Omental fat pad (tissue), 4 donors: ENCODE data around the gene SLCO3A1. TPM values are rescaled to one million over a fixed set of nuclear protein-coding genes. Genes with fewer than 3 reads are reported as not detected.

ENCODE experiments used
- ATAC-seq: fragments of 150-250 bp; one replicate; pipeline ENCODE4 v1.9.1; 2016; ENCODE audit warnings: mild to moderate bottlenecking, moderate library complexity; ENCODE audit not compliant: low FRiP score
- DNase-seq: peaks from one replicate; pipeline ENCODE4 v3.0.0-alpha.2; 2019; ENCODE audit warnings: low spot score
- CTCF ChIP-seq, 3 donors: fragments of 450-650 bp; IDR thresholded peaks; one replicate each; pipeline ENCODE4 v1.5.1; 2016 to 2017; ENCODE audit warnings: antibody characterized with exemption in 3 of 3, mild to moderate bottlenecking in 3 of 3, moderate library complexity in 2 of 3
- total RNA-seq, 4 donors: library from RNA; depleted of rRNA; stranded (reverse); fragments of >200 nt; gene quantifications; one replicate each; pipeline ENCODE4 v1.1.0, GENCODE V29; 2016

SLCO3A1 gene
- total RNA-seq, 4 donors from 2014 or later: 12.3 to 21.8 (median 14.8) TPM

GRCh38 chr15:92002666-92003065, 149.2 kb downstream of the SLCO3A1 start:
- no peak for DNase-seq
- ATAC-seq: no peak
- no peak for TF ChIP-seq CTCF (IDR thresholded peaks at IDR 0.05)

GRCh38 chr15:92003515-92004067, 150.1 kb downstream of the SLCO3A1 start:
- DNase-seq (no peak), ATAC-seq (no peak)
- no peak for TF ChIP-seq CTCF (IDR thresholded peaks at IDR 0.05)

- no peak for TF ChIP-seq CTCF (IDR thresholded peaks at IDR 0.05)
- ATAC-seq (no peak), DNase-seq (no peak)
Observed at GRCh38 chr15:92005154-92005553, 151.6 kb downstream of the SLCO3A1 start.

- TF ChIP-seq CTCF (IDR thresholded peaks at IDR 0.05): no peak
- no peak for DNase-seq
- no peak for ATAC-seq
Observed at GRCh38 chr15:92006186-92007028, 152.9 kb downstream of the SLCO3A1 start.

- DNase-seq: no peak
- no peak for ATAC-seq
- no peak for TF ChIP-seq CTCF (IDR thresholded peaks at IDR 0.05)
Observed at GRCh38 chr15:92009162-92009561, 155.7 kb downstream of the SLCO3A1 start.

GRCh38 chr15:92011611-92012367, 158.3 kb downstream of the SLCO3A1 start:
- ATAC-seq (no peak), DNase-seq (no peak)
- no peak for TF ChIP-seq CTCF (IDR thresholded peaks at IDR 0.05)
